GM23338 (cell line): ENCODE measurements around the gene C5orf58. TPM values are rescaled to one million over a fixed set of nuclear protein-coding genes. Genes with fewer than 3 reads are reported as not detected.

Experiments
- ATAC-seq: fragments of 200-7000 bp; cut with Tn5 transposase; 3 replicates; pipeline ENCODE4 v1.9.1; 2020
- DNase-seq: peaks from one replicate; pipeline ENCODE4 v3.0.0-alpha.2; 2015; ENCODE audit warnings: low spot score
- H2AFZ ChIP-seq: fragments of 200-600 bp; sonication (generic); 2 replicates; pipeline ENCODE4 v1.8.0; 2016; ENCODE audit warnings: antibody characterized with exemption, mild to moderate bottlenecking, moderate library complexity
- H3F3A ChIP-seq: fragments of 200-600 bp; sonication (generic); replicated peaks from 2 replicates; pipeline ENCODE4 v1.8.0; 2017; ENCODE audit warnings: antibody characterized with exemption, mixed run types, low read depth
- H3K27ac ChIP-seq: fragments of 200-600 bp; sonication (generic); 2 replicates; pipeline ENCODE4 v1.6.1; 2016; ENCODE audit warnings: low read depth
- H3K27me3 ChIP-seq: fragments of 200-600 bp; sonication (generic); 2 replicates; pipeline ENCODE4 v1.8.0; 2016; ENCODE audit warnings: mild to moderate bottlenecking, mixed run types, moderate library complexity; ENCODE audit not compliant: insufficient read depth
- H3K36me3 ChIP-seq: fragments of 200-600 bp; sonication (generic); 2 replicates; pipeline ENCODE4 v1.8.0; 2016; ENCODE audit warnings: mild to moderate bottlenecking; ENCODE audit not compliant: insufficient read depth
- H3K4me1 ChIP-seq: fragments of 200-600 bp; sonication (generic); 2 replicates; pipeline ENCODE4 v1.8.0; 2016; ENCODE audit warnings: mild to moderate bottlenecking, moderate library complexity; ENCODE audit not compliant: insufficient read depth
- H3K4me2 ChIP-seq: fragments of 200-600 bp; sonication (generic); 2 replicates; pipeline ENCODE4 v1.7.1; 2017; ENCODE audit warnings: mixed run types
- H3K4me3 ChIP-seq: fragments of 200-600 bp; sonication (generic); 2 replicates; pipeline ENCODE4 v1.6.1; 2016; ENCODE audit warnings: mixed run types
- H3K79me2 ChIP-seq: fragments of 200-600 bp; sonication (generic); replicated peaks from 2 replicates; pipeline ENCODE4 v1.8.0; 2017; ENCODE audit warnings: mild to moderate bottlenecking; ENCODE audit not compliant: insufficient read depth
- H3K9me2 ChIP-seq: fragments of 200-600 bp; sonication (generic); 2 replicates; pipeline ENCODE4 v1.8.0; 2017; ENCODE audit not compliant: insufficient read depth
- H4K20me1 ChIP-seq: fragments of 200-600 bp; sonication (generic); replicated peaks from 2 replicates; pipeline ENCODE4 v1.8.0; 2017; ENCODE audit warnings: mild to moderate bottlenecking; ENCODE audit not compliant: insufficient read depth
- H3K27ac Mint-ChIP-seq: 2 replicates; pipeline ENCODE4 v1.8.0; 2020; ENCODE audit warnings: inconsistent platforms, mild to moderate bottlenecking, moderate library complexity, mixed read lengths
- H3K27me3 Mint-ChIP-seq: 3 replicates; pipeline ENCODE4 v1.8.0; 2022; ENCODE audit warnings: low read depth, mild to moderate bottlenecking, moderate library complexity, mixed read lengths, inconsistent platforms; ENCODE audit not compliant: insufficient read depth, poor library complexity
- H3K36me3 Mint-ChIP-seq: 3 replicates; pipeline ENCODE4 v1.8.0; 2021; ENCODE audit warnings: low read depth, mild to moderate bottlenecking, inconsistent platforms, moderate library complexity, mixed read lengths
- H3K4me1 Mint-ChIP-seq: 3 replicates; pipeline ENCODE4 v1.8.0; 2020; ENCODE audit warnings: mild to moderate bottlenecking, inconsistent platforms, mixed read lengths
- H3K4me3 Mint-ChIP-seq: 3 replicates; pipeline ENCODE4 v1.8.0; 2021; ENCODE audit warnings: moderate library complexity, mild to moderate bottlenecking, inconsistent platforms, mixed read lengths
- H3K9me3 Mint-ChIP-seq: 3 replicates; pipeline ENCODE4 v1.8.0; 2020; ENCODE audit warnings: moderate library complexity, mild to moderate bottlenecking, inconsistent platforms, mixed read lengths
- EZH2 ChIP-seq: fragments of 200-600 bp; sonication (generic); IDR thresholded peaks from one replicate; pipeline ENCODE4 v1.8.0; 2017; ENCODE audit warnings: antibody characterized with exemption, mild to moderate bottlenecking, low read depth; ENCODE audit not compliant: unreplicated experiment
- JUNB ChIP-seq: IDR thresholded peaks from one replicate; pipeline ENCODE4 v1.6.1; 2016; ENCODE audit warnings: antibody characterized with exemption; ENCODE audit not compliant: unreplicated experiment
- POLR2AphosphoS5 ChIP-seq: IDR thresholded peaks from 2 replicates; pipeline ENCODE4 v1.6.1; 2016; ENCODE audit warnings: antibody characterized with exemption, low read depth
- STAT1 ChIP-seq: IDR thresholded peaks from one replicate; pipeline ENCODE4 v1.6.1; 2016; ENCODE audit warnings: antibody characterized with exemption; ENCODE audit not compliant: unreplicated experiment
- ZNF114 ChIP-seq: fragments of 250-450 bp; sonication (Bioruptor Pico); IDR thresholded peaks from 2 replicates; pipeline ENCODE4 v1.5.0; 2020; ENCODE audit warnings: mild to moderate bottlenecking, moderate library complexity
- polyA plus RNA-seq: library from polyadenylated mRNA; unstranded; fragments of >200 nt; fragmentation: Nextera tagmentation; extraction: Ambion mirVana; gene quantifications from 2 replicates; pipeline ENCODE4 v1.2.1, GENCODE V29; 2016
- total RNA-seq: library from RNA; depleted of rRNA; stranded (reverse); fragments of >200 nt; shearing (Covaris generic); gene quantifications from 2 replicates; pipeline ENCODE4 v1.2.3, GENCODE V29; 2014
- TF ChIP-seq, protein P1 (sequence below), 2 experiments: fragments of 200-600 bp in 1 of 2; sonication (generic) in 1 of 2; conservative IDR thresholded peaks; 2 replicates each; pipeline versions ENCODE4 v1.5.1 to v1.6.1; 2016 to 2017; ENCODE audit warnings: antibody characterized with exemption in 2 of 2, low read depth in 2 of 2, mild to moderate bottlenecking in 2 of 2, moderate library complexity in 1 of 2
- TF ChIP-seq, protein P2 (sequence below): fragments of 250-450 bp; sonication (Bioruptor Pico); IDR thresholded peaks from 2 replicates; pipeline ENCODE4 v1.5.0; 2020; ENCODE audit warnings: mild to moderate bottlenecking, moderate library complexity
- TF ChIP-seq, protein P3 (sequence below): IDR thresholded peaks from 2 replicates; pipeline ENCODE4 v1.6.1; 2016; ENCODE audit warnings: antibody characterized with exemption

C5orf58 gene
- total and polyA plus RNA-seq, 2 experiments from 2014 or later: 1.0 to 9.1 TPM

DNA sequence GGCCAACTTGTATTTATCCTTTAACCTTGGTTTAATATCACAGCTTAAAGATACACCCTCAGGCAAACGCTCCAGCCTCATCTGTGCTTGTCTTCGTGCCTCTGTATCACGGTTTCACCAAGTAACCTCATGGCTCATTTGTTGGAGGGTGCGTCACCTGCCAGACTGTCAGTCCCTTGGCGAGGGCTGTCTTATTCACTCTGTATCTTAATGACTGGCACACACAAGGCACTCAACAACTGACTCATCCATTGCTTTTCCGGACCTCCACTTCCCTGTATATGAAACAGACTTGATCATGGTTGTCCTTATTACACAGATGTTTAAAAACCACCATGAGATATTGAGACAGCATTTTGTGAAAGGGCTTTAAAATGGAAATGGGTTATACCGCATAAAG is 36.8 kb downstream of the C5orf58 start:
- no peak for TF ChIP-seq EZH2
- TF ChIP-seq, protein P1, sequence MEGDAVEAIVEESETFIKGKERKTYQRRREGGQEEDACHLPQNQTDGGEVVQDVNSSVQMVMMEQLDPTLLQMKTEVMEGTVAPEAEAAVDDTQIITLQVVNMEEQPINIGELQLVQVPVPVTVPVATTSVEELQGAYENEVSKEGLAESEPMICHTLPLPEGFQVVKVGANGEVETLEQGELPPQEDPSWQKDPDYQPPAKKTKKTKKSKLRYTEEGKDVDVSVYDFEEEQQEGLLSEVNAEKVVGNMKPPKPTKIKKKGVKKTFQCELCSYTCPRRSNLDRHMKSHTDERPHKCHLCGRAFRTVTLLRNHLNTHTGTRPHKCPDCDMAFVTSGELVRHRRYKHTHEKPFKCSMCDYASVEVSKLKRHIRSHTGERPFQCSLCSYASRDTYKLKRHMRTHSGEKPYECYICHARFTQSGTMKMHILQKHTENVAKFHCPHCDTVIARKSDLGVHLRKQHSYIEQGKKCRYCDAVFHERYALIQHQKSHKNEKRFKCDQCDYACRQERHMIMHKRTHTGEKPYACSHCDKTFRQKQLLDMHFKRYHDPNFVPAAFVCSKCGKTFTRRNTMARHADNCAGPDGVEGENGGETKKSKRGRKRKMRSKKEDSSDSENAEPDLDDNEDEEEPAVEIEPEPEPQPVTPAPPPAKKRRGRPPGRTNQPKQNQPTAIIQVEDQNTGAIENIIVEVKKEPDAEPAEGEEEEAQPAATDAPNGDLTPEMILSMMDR (conservative IDR thresholded peaks at IDR 0.05; ENCODE audit: low read depth in 2 of 2): no peak
- TF ChIP-seq POLR2AphosphoS5: no peak
- no peak for TF ChIP-seq STAT1
- TF ChIP-seq JUNB: no peak
- TF ChIP-seq ZNF114: no peak
- TF ChIP-seq, protein P2, sequence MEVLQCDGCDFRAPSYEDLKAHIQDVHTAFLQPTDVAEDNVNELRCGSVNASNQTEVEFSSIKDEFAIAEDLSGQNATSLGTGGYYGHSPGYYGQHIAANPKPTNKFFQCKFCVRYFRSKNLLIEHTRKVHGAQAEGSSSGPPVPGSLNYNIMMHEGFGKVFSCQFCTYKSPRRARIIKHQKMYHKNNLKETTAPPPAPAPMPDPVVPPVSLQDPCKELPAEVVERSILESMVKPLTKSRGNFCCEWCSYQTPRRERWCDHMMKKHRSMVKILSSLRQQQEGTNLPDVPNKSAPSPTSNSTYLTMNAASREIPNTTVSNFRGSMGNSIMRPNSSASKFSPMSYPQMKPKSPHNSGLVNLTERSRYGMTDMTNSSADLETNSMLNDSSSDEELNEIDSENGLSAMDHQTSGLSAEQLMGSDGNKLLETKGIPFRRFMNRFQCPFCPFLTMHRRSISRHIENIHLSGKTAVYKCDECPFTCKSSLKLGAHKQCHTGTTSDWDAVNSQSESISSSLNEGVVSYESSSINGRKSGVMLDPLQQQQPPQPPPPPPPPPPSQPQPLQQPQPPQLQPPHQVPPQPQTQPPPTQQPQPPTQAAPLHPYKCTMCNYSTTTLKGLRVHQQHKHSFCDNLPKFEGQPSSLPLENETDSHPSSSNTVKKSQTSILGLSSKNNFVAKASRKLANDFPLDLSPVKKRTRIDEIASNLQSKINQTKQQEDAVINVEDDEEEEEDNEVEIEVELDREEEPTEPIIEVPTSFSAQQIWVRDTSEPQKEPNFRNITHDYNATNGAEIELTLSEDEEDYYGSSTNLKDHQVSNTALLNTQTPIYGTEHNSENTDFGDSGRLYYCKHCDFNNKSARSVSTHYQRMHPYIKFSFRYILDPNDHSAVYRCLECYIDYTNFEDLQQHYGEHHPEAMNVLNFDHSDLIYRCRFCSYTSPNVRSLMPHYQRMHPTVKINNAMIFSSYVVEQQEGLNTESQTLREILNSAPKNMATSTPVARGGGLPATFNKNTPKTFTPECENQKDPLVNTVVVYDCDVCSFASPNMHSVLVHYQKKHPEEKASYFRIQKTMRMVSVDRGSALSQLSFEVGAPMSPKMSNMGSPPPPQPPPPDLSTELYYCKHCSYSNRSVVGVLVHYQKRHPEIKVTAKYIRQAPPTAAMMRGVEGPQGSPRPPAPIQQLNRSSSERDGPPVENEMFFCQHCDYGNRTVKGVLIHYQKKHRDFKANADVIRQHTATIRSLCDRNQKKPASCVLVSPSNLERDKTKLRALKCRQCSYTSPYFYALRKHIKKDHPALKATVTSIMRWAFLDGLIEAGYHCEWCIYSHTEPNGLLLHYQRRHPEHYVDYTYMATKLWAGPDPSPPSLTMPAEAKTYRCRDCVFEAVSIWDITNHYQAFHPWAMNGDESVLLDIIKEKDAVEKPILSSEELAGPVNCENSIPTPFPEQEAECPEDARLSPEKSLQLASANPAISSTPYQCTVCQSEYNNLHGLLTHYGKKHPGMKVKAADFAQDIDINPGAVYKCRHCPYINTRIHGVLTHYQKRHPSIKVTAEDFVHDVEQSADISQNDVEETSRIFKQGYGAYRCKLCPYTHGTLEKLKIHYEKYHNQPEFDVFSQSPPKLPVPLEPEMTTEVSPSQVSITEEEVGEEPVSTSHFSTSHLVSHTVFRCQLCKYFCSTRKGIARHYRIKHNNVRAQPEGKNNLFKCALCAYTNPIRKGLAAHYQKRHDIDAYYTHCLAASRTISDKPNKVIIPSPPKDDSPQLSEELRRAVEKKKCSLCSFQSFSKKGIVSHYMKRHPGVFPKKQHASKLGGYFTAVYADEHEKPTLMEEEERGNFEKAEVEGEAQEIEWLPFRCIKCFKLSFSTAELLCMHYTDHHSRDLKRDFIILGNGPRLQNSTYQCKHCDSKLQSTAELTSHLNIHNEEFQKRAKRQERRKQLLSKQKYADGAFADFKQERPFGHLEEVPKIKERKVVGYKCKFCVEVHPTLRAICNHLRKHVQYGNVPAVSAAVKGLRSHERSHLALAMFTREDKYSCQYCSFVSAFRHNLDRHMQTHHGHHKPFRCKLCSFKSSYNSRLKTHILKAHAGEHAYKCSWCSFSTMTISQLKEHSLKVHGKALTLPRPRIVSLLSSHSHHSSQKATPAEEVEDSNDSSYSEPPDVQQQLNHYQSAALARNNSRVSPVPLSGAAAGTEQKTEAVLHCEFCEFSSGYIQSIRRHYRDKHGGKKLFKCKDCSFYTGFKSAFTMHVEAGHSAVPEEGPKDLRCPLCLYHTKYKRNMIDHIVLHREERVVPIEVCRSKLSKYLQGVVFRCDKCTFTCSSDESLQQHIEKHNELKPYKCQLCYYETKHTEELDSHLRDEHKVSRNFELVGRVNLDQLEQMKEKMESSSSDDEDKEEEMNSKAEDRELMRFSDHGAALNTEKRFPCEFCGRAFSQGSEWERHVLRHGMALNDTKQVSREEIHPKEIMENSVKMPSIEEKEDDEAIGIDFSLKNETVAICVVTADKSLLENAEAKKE (CRISPR knock-in tag): no peak
- TF ChIP-seq, protein P3, sequence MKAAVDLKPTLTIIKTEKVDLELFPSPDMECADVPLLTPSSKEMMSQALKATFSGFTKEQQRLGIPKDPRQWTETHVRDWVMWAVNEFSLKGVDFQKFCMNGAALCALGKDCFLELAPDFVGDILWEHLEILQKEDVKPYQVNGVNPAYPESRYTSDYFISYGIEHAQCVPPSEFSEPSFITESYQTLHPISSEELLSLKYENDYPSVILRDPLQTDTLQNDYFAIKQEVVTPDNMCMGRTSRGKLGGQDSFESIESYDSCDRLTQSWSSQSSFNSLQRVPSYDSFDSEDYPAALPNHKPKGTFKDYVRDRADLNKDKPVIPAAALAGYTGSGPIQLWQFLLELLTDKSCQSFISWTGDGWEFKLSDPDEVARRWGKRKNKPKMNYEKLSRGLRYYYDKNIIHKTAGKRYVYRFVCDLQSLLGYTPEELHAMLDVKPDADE: no peak
- Histone ChIP-seq H3K27me3 (no peaks in the 10 kb centered on the region), H3F3A (no peaks in the 10 kb centered on the region), H3K9me2 (no peaks in the 10 kb centered on the region), H3K4me2 (no peak overlapping the region), H4K20me1 (no peaks in the 10 kb centered on the region), H3K27ac (no peak overlapping the region), H3K36me3 (no peaks in the 10 kb centered on the region), H3K4me1 (peaks cover 27% of the 10 kb centered on the region), H3K79me2 (no peaks in the 10 kb centered on the region), H3K4me3 (no peak overlapping the region), H2AFZ (no peak overlapping the region)
- H3K36me3 Mint-ChIP-seq: no peaks in the 10 kb centered on the region
- DNase-seq (no peak), ATAC-seq (no peak)
- H3K4me1 Mint-ChIP-seq: peaks cover 44% of the 10 kb centered on the region
- H3K27me3 Mint-ChIP-seq: peaks cover 9% of the 10 kb centered on the region
- H3K9me3 Mint-ChIP-seq: no peaks in the 10 kb centered on the region
- no peak overlapping the region for H3K27ac Mint-ChIP-seq
- no peak overlapping the region for H3K4me3 Mint-ChIP-seq
